Measurements from ENCODE around the gene AHR. TPM values are rescaled to one million over a fixed set of nuclear protein-coding genes. Genes with fewer than 3 reads are reported as not detected.

The AHR gene
- polyA plus RNA-seq, 3 donors, result 32.2 to 33.6 (median 33.4) TPM

DNA sequence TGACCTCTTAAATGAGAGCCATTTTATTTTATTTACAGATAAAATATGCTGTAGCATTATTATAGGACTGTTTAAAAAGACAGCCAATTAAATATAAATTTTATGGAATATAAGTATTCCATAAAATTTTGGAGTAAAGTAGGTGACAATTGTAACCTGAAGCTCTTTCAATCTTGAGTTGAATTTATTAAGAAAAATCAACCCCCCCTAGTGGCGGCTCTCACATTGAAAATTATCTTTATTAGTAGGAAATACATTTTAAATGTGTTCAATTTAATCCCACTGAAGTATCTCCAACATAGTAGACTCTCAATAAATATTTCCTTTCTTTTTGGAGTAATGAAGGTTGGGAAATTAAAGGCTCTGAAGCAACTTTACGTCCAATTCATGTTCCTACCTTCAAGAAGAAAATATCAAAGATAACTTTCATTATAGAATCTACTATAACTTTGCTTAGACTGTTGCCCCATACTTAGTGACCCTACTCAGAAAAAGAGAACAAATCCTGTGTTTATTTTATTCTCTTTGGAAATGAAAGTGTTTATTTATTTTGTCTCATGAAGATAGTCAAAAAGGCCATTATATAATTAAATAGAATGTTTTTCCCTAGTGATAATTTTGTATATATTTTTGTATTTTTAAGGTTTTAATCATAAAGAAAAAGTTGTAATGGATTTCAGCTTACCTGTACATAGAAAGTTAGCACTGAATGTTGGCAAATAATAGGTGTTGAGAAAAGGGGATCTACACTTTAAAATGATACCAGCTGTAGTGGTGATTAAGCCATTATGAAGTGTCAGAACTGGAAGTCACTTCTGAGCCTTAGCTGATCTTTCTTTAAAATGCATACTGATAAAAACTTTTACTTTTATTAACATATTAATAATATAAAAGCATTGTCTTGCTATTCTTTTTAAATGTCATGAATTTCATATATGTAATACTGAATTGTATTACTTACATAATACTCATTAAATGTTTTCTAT is 3.3 kb downstream of the AHR start:
- no peak for DNase-seq

- peak; percentile 27 for DNase-seq
Observed at GRCh38 chr7:17302575-17303142, 4.2 kb downstream of the AHR start.

DNA sequence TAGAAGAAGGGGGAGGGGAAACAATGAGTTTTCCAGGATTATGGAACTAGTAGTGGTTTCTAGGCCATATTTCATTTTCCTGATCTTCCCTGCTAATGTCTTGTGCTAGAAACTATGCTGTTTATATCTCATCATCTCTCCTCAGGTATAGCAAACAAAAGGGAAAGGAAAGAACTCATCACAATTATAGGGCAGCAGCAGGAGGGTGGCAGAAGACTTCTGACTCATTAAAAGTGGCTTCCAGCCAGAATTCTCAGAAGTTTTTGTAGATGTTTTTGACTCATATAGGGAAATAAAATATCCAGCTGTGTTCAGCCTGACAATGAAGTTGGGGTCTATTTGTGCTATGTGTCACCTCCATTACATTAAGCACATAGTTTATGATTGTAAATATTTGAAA is 6.5 kb downstream of the AHR start:
- no peak for DNase-seq

- DNase-seq, result no peak
Observed at GRCh38 chr7:17305387-17306171, 7.1 kb downstream of the AHR start.

GRCh38 chr7:17307000-17307399 is 8.5 kb downstream of the AHR start:
- DNase-seq, result no peak

DNA sequence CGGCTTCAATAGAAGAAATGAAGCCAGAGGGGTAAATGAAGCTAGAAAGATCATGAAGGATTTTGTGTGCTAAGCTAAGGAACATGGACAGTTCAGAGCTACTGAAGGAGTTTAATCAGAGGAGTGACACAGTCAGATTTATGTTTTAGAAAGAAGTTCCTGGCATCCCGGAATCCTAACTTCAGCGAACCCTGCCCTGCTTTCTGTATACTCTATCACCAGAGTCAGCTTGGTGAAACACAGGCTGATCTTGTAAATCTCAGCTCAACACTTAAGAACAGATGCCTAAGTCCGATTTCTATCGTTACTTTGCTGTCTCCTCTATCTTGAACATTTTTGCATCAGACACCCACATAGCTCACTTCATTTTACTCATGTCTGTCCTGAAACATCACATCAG is 9.1 kb downstream of the AHR start:
- no peak for DNase-seq

DNA sequence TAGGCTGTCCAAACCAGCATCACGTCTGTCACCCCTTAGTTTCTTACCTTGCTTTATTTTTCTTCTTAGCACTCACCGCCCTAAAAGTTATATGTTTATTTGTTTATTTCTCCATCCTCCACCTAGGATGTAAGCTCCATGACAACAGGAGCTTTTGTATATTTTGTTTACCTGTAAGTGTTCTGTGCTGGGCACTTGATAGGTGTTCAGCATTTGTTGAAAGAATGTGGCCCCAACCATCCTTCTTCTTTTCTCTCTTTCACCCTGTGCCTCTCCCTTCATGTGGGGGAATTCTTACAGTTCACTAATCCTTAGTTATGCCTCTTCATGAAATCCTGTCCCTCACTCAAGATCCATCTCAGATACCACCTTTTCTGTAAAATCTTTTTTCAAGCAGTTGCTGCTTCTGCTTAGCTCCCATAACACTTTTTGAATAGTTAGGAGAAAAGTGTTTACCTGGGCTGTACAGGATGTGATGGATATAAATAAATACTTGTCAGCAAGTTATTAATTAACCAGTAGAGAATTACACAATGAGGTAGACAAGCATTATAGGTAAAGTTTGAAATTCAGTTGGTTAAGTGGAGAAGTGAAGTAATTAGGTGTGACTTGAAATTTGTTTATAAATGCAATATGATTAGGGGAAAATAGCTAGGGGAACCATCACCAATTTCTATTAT is 9.7 kb downstream of the AHR start:
- DNase-seq, result no peak

- no peak for DNase-seq
Observed at GRCh38 chr7:17311194-17311593, 12.7 kb downstream of the AHR start.

DNA sequence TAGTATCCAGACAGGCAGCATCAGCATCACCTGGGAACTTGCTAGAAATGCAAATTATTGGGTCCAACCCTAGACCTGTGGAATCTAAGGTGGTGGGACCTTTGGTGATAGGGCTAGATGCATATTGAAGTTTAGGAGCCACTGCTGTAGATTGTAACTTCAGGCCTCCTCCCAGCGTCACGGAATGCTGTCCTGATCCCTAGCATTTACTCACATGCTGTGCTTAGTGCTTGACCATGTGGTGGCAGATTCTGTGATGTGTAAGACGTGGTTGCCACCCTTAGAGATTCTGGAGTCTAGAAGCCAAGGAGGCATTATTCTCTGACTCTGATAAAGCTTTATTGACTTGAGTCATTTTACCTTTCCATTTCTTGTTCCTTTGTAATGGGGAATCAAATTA is 13.5 kb downstream of the AHR start:
- DNase-seq, result no peak

DNA sequence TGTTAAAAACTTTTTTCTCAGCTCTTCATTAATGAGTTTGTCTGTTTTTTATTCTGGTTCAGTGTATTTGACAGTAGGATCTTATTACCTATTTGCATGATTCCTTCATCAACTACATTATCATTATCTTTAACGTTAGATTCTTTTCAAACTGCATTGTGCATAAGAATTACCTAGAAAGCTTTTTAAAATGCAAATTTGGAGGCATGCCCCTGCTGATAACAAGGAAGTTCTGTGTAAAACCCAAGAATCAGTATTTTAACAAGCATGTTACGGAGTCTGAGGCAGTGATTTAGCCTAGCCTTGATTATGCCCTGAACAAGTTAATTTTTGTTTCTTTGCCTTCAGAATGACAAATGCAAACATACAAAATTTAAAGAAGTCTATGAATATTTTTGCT is 14.2 kb downstream of the AHR start:
- DNase-seq, result no peak

GRCh38 chr7:17313194-17313593 is 14.7 kb downstream of the AHR start:
- no peak for DNase-seq

- no peak for DNase-seq
Observed at GRCh38 chr7:17315974-17316373, 17.5 kb downstream of the AHR start.

DNA sequence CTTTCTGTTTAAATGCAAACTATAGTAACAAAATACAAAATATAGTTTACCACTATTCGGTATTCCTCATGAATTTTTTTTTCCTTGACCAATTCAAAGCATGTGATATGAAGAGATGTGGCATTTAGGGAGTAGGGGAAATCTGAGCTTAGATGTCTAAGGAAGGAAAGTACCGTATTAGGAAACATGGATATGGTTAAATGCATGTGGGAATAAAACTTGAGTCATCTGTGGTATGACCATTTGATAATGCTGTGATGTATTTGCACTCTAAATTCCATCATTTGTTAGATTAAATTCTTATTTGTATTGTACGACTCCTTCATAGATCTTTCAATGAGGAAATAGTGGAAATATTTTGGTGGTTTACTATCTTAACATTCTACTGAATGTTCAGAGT is 19.7 kb downstream of the AHR start:
- DNase-seq, result no peak

- DNase-seq, result no peak
Observed at GRCh38 chr7:17319164-17320101, 21.0 kb downstream of the AHR start.

DNA sequence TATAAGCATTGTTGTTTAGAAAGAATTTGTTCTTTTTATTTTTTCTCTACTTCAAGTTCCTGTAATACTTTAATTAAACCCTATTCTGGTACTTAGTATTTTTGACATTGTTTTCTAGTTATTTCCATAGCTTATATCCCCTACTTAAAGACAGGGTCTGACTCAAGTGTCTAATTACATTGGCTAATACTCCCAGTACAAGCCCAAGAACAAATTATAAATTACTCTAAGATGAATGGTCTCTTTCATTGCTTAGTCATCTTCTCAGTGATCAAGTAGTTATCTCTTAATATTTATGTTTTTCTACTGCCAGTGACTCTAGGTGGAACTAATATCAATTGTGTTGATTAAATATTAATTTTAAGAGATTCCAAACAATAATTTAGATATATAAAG is 21.6 kb downstream of the AHR start:
- DNase-seq, result no peak

DNA sequence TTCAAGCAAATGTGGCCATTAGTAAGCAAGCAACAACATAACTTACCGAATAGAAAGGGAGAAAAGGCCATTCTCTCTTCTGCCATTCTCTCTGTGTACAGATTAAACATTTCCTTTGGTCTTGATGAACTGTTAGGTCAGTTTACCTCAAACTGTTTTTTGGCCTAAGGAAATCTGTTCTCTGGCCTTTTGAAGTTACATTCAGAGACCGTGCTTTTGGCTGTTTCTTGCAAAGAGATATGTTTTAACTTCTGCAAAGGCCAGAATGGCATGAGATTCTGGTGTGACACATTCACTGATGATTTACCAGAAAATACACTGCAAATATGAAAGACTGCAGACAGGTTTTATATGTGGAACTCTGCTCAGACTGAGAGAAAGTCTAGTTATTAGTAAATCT is 22.2 kb downstream of the AHR start:
- no peak for DNase-seq

DNA sequence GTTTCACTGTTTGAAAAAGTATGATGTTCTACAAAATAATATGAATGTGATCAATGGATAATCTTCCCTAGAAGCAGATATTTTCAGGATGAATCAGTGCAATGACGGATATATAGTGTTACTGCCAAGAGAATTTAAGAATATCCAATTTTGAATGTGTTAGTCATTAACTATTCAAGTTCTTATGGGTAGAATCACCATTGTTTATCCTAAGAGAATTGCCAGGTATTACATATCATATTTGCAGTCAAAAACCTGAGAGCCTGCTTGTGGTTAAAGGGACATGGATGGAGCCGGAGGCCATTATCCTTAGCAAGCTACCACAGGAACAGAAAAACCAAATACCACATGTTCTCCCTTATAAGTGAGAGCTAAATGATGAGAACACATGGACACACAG is 26.9 kb downstream of the AHR start:
- no peak for DNase-seq

- DNase-seq, result no peak
Observed at GRCh38 chr7:17326378-17326777, 27.9 kb downstream of the AHR start.

- DNase-seq, result no peak
Observed at GRCh38 chr7:17328641-17329040, 30.2 kb downstream of the AHR start.

GRCh38 chr7:17329440-17329839 is 31.0 kb downstream of the AHR start:
- no peak for DNase-seq

All from renal pelvis (tissue), 4 donors.